Activated naive CD8-positive, alpha-beta T cell treated with anti-CD3 and anti-CD28 coated beads for 36 hours (primary cell): ENCODE data around the gene JADE1. TPM values are rescaled to one million over a fixed set of nuclear protein-coding genes. Genes with fewer than 3 reads are reported as not detected.

ENCODE experiments used
- DNase-seq: peaks from one replicate; pipeline ENCODE4 v3.0.0; 2021
- H3K27ac Mint-ChIP-seq: one replicate; pipeline ENCODE4 v1.8.0; 2022; ENCODE audit warnings: mild to moderate bottlenecking, moderate library complexity, mixed read lengths
- H3K27me3 Mint-ChIP-seq: one replicate; pipeline ENCODE4 v1.8.0; 2022; ENCODE audit warnings: mild to moderate bottlenecking, mixed read lengths
- H3K36me3 Mint-ChIP-seq: one replicate; pipeline ENCODE4 v1.8.0; 2021; ENCODE audit warnings: mild to moderate bottlenecking, mixed read lengths
- H3K4me1 Mint-ChIP-seq: one replicate; pipeline ENCODE4 v1.8.0; 2021; ENCODE audit warnings: mixed read lengths
- H3K4me3 Mint-ChIP-seq: one replicate; pipeline ENCODE4 v1.8.0; 2022; ENCODE audit warnings: mild to moderate bottlenecking, moderate library complexity, mixed read lengths
- H3K9me3 Mint-ChIP-seq: one replicate; pipeline ENCODE4 v1.8.0; 2022; ENCODE audit warnings: mixed read lengths
- total RNA-seq, 2 experiments: library from RNA; stranded (reverse); gene quantifications; one replicate each; pipeline ENCODE4 v1.2.3, GENCODE V29; 2021

JADE1 gene
- total RNA-seq, 2 experiments from 2014 or later, result 29.7 to 31.5 TPM

DNA sequence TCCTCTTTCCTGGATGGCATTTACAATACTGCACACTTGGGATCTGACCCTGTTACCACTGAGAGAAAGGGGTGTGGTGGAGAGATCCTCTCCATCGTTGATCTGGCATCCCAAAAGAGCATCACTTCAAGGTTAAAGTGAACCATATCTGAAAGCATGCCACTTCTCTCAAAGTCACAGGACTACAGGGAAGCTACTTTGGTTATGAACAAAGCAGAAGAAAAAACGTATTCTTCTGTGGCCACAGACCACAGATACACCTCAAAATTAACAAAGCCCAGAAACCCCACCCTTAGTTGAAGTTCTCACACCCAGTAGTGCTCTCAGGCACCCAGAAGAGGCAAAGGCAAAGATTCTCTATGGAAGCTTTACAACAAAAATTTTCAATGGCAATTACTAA is 108.3 kb downstream of the JADE1 start:
- DNase-seq, result no peak
- H3K27me3 Mint-ChIP-seq, result no peaks in the 10 kb centered on the region
- H3K9me3 Mint-ChIP-seq, result no peaks in the 10 kb centered on the region
- H3K27ac Mint-ChIP-seq, result no peak overlapping the region
- H3K4me1 Mint-ChIP-seq, result peaks cover 12% of the 10 kb centered on the region
- H3K36me3 Mint-ChIP-seq, result peaks cover 6% of the 10 kb centered on the region
- no peak overlapping the region for H3K4me3 Mint-ChIP-seq

DNA sequence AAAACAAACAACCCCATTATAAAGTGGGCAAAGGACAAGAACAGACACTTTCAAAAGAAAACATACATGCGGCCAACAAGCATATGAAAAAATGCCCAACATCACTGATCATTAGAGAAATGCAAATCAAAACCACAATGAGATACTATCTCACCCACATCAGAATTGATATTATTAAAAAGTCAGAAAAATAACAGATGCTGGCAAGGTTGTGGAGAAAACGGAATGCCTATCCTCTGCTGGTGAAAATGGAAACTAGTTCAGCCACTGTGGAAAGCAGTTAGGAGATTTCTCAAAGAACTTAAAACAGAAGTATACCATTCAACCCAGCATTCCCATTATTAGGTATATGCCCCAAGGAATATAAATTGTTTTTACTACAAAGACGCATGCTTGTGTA is 112.5 kb downstream of the JADE1 start:
- Mint-ChIP-seq H3K27ac (no peak overlapping the region), H3K4me1 (peaks cover 9% of the 10 kb centered on the region), H3K4me3 (no peak overlapping the region), H3K9me3 (peaks cover 4% of the 10 kb centered on the region), H3K36me3 (peaks cover 18% of the 10 kb centered on the region), H3K27me3 (no peaks in the 10 kb centered on the region)
- DNase-seq, result no peak
